ENCODE data around the gene TIMP2.

TIMP2 gene

GRCh38 chr17:78959803-78960202 lies 34.6 kb upstream of the TIMP2 start:
- TF ChIP-seq MYC (IDR thresholded peaks at IDR 0.05; ENCODE audit: low read depth, low read length) (no peak), CTCF (IDR thresholded peaks at IDR 0.05; ENCODE audit: low read depth, low read length) (no peak), POLR2A (IDR thresholded peaks at IDR 0.05; ENCODE audit: extremely low read depth, insufficient read length) (no peak), MAX (IDR thresholded peaks at IDR 0.05; ENCODE audit: low read depth, low read length) (no peak)
- no peak for DNase-seq (ENCODE audit: low read depth)
- H3K4me3 ChIP-seq (ENCODE audit: low read depth, low read length): no peak overlapping the region

GRCh38 chr17:78958641-78959127 lies 33.5 kb upstream of the TIMP2 start:
- no peak overlapping the region for H3K4me3 ChIP-seq (ENCODE audit: low read depth, low read length)
- no peak for DNase-seq (ENCODE audit: low read depth)
- no peak for TF ChIP-seq MYC (IDR thresholded peaks at IDR 0.05; ENCODE audit: low read depth, low read length)
- no peak for TF ChIP-seq POLR2A (IDR thresholded peaks at IDR 0.05; ENCODE audit: extremely low read depth, insufficient read length)
- TF ChIP-seq CTCF (IDR thresholded peaks at IDR 0.05; ENCODE audit: low read depth, low read length): no peak
- no peak for TF ChIP-seq MAX (IDR thresholded peaks at IDR 0.05; ENCODE audit: low read depth, low read length)

GRCh38 chr17:78957128-78957527 lies 31.9 kb upstream of the TIMP2 start:
- H3K4me3 ChIP-seq (ENCODE audit: low read depth, low read length): no peak overlapping the region
- no peak for TF ChIP-seq MYC (IDR thresholded peaks at IDR 0.05; ENCODE audit: low read depth, low read length)
- TF ChIP-seq MAX (IDR thresholded peaks at IDR 0.05; ENCODE audit: low read depth, low read length): no peak
- TF ChIP-seq CTCF (IDR thresholded peaks at IDR 0.05; ENCODE audit: low read depth, low read length): no peak
- TF ChIP-seq POLR2A (IDR thresholded peaks at IDR 0.05; ENCODE audit: extremely low read depth, insufficient read length): no peak
- DNase-seq (ENCODE audit: low read depth): no peak

GRCh38 chr17:78956254-78956653 lies 31.1 kb upstream of the TIMP2 start:
- no peak overlapping the region for H3K4me3 ChIP-seq (ENCODE audit: low read depth, low read length)
- TF ChIP-seq MYC (IDR thresholded peaks at IDR 0.05; ENCODE audit: low read depth, low read length) (no peak), CTCF (IDR thresholded peaks at IDR 0.05; ENCODE audit: low read depth, low read length) (no peak), MAX (IDR thresholded peaks at IDR 0.05; ENCODE audit: low read depth, low read length) (no peak), POLR2A (IDR thresholded peaks at IDR 0.05; ENCODE audit: extremely low read depth, insufficient read length) (no peak)
- no peak for DNase-seq (ENCODE audit: low read depth)

GRCh38 chr17:78954684-78955083 lies 29.5 kb upstream of the TIMP2 start:
- H3K4me3 ChIP-seq (ENCODE audit: low read depth, low read length): no peak overlapping the region
- TF ChIP-seq POLR2A (IDR thresholded peaks at IDR 0.05; ENCODE audit: extremely low read depth, insufficient read length) (no peak), CTCF (IDR thresholded peaks at IDR 0.05; ENCODE audit: low read depth, low read length) (no peak), MYC (IDR thresholded peaks at IDR 0.05; ENCODE audit: low read depth, low read length) (no peak)
- DNase-seq (ENCODE audit: low read depth): no peak
